VCaP (cell line): ENCODE data around the gene ST8SIA1.

Experiments
- H3K27ac ChIP-seq: fragments of 450-650 bp; 2 replicates; pipeline ENCODE4 v1.5.1; 2017
- TF ChIP-seq, protein P1 (sequence below): fragments of 450-650 bp; conservative IDR thresholded peaks from 2 replicates; pipeline ENCODE4 v1.5.1; 2017; ENCODE audit warnings: mild to moderate bottlenecking, moderate library complexity

The ST8SIA1 gene

DNA sequence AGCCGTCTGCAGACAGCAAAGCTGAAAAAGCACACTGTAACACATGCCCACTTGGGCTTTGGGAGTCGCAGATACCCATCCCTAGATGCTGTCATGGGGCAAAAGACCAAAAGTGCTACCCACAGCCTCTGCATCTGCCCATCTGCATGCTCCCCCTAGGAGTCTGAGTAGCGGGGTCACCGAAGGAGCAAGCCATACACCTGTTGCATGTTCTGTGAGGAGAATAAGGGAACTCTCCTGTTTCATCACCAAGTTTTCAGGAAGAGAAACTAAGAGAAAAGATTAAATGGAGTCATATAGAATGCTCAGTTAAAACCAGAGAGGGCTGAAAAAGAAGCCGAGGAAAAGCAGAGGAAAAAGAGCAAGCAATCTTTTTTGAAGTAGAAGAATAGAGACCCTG, 13.7 kb upstream of the ST8SIA1 start:
- TF ChIP-seq, protein P1, sequence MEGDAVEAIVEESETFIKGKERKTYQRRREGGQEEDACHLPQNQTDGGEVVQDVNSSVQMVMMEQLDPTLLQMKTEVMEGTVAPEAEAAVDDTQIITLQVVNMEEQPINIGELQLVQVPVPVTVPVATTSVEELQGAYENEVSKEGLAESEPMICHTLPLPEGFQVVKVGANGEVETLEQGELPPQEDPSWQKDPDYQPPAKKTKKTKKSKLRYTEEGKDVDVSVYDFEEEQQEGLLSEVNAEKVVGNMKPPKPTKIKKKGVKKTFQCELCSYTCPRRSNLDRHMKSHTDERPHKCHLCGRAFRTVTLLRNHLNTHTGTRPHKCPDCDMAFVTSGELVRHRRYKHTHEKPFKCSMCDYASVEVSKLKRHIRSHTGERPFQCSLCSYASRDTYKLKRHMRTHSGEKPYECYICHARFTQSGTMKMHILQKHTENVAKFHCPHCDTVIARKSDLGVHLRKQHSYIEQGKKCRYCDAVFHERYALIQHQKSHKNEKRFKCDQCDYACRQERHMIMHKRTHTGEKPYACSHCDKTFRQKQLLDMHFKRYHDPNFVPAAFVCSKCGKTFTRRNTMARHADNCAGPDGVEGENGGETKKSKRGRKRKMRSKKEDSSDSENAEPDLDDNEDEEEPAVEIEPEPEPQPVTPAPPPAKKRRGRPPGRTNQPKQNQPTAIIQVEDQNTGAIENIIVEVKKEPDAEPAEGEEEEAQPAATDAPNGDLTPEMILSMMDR: no peak
- H3K27ac ChIP-seq: no peak overlapping the region

DNA sequence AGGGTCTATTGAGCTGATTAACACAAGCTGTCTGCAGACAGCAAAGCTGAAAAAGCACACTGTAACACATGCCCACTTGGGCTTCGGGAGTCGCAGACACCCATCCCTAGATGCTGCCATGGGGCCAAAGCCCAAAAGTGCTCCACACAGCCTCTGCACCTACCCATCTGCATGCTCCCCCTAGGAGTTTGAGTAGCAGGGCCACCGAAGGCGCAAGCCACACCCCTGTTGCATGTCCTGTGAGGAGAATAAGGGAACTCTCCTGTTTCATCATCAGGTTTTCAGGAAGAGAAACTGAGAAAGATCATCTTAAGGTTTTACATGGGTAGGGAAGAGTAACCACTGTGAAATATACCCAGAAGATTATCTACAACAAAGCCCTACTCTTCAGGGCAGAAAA, 5.6 kb upstream of the ST8SIA1 start:
- H3K27ac ChIP-seq: no peak overlapping the region
- TF ChIP-seq, protein P1: no peak

DNA sequence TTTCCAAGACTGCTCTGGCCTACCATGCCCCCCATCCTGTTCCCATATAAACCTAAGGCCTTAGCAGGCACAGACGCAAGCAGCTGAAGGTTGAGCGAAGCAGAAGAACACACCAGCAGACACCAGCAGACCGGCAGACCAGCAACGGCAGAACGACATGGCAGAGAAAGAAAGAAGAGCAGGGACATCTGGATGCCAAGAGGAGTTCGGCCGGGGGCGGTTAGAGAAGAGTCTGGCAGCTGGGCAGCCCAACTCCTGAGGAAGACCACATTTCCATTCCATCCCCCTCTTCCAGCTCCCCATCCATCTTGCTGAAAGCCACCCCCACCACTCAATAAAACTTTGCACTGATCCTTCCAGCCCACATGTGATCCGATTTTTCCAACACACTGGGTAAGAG, 5.2 kb upstream of the ST8SIA1 start:
- TF ChIP-seq, protein P1: no peak
- H3K27ac ChIP-seq: no peak overlapping the region

DNA sequence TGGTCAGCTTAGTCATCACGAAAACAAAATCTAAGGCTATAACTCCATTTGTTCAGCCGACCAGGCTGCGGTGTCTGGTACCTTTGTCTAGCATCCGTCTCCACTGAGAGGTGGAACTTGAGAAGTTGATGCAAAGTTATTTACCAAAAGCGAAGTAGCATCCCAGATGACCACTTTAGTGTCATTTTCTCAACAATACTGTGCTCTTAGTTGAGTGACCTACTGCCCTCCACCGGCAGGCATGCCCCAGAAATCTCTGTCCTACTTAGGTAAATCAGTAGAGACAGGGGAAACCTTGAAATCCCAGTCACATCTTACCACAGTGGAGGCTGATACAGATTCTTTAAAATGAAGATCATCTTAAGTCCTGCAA, 1.3 kb upstream of the ST8SIA1 start:
- 0 out of 2 replicates have a peak overlapping the region, but pooled peaks have one; percentile 21 for H3K27ac ChIP-seq
- TF ChIP-seq, protein P1: peak; percentile 64

DNA sequence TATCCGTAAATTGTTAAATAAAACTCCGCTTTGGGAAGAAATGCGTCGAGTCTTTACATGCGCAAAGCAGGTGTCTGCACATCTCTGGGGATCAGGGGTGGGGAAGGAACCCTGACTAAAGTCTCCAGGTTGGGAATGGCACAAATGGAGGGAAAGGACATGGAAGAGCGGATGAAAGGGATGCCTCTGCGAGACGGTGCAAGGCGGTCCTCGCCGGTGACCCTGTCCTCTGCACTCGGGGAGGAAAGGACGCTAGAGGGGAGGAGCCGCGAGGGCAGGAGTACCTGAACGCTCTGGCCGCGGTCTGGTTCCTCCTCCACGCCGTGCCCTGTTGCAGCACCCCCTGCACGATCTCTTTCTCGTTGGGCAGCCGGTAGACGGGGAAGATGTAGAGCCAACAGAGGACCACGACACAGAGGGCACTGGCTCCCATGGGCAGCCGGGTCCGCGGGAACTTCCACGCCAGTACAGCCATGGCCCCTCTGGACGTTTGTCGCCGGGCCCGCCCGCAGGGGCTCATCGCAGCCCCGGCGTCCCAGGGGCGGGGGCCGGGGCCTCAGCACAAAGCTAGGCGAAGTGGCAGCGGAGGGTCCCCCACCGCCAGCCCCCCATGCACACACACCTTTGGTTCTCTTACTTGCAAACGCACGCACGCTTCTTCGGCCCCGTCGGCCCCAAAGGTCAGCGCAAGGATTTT, 646 bp downstream of the ST8SIA1 start:
- TF ChIP-seq, protein P1: no peak
- no peak overlapping the region for H3K27ac ChIP-seq

DNA sequence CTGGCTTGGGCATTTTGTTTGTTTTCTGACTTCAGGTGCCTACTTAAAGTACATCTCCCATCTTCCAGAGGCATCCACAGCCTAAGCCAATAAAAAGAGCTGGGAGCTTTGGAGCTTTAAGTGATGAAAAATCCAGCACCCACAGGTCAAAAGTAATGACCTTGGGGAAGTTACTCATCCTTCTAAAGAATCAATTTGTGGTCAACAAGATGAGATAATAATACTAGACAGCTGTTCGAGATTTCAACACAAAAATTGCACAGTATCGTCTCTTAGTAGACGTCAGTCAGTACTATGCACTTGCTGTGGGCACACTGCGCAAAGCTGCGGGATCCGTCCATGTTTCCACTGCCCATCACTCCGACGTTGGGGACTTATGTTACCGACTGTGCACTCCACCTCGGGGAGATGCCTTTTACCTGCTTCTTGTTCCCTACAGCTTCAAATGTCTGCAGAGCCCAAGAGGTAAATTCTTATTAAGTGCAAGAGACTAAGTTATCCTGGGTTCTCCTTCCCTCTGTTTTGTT, 1.3 kb downstream of the ST8SIA1 start:
- TF ChIP-seq, protein P1: no peak
- no peak overlapping the region for H3K27ac ChIP-seq

DNA sequence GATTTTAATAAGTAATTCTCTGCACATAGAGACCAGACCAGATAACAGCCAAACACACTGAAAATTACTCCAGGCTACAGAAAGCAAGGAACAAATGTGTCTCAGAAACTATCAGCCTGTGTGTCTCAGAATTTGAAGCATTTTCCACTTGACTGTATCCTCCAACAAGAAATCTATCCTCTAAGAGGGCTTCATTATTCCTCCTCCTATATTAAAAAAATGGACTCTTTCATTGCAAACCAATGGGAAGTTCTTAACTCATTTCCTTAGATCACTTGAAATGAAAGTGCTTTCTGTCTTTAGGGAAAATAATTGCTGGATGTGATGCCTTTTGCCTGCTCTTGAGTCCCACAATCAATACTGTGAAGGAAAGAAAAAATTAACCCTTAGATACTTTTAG, 2.3 kb downstream of the ST8SIA1 start:
- TF ChIP-seq, protein P1: no peak
- peak overlapping the region; percentile 51 for H3K27ac ChIP-seq
